Memory B cell (primary cell): ENCODE data around the gene PRKAR1B.

Experiments used
- ATAC-seq: fragments of 150-1000 bp; cut with Tn5 transposase; 2 replicates; pipeline ENCODE4 v1.10.0; 2021; ENCODE audit warnings: low read depth, mild to moderate bottlenecking, moderate library complexity
- DNase-seq, 2 donors: peaks; one replicate each; pipeline ENCODE4 v3.0.0; 2022; ENCODE audit warnings: low spot score in 2 of 2
- H3K27ac Mint-ChIP-seq: one replicate; pipeline ENCODE4 v1.8.0; 2022; ENCODE audit warnings: mild to moderate bottlenecking, moderate library complexity, mixed read lengths
- H3K27me3 Mint-ChIP-seq: one replicate; pipeline ENCODE4 v1.8.0; 2022; ENCODE audit warnings: mixed read lengths
- H3K36me3 Mint-ChIP-seq: one replicate; pipeline ENCODE4 v1.8.0; 2022; ENCODE audit warnings: mild to moderate bottlenecking, mixed read lengths
- H3K4me1 Mint-ChIP-seq: one replicate; pipeline ENCODE4 v1.8.0; 2022; ENCODE audit warnings: mixed read lengths
- H3K4me3 Mint-ChIP-seq: one replicate; pipeline ENCODE4 v1.8.0; 2022; ENCODE audit warnings: mild to moderate bottlenecking, moderate library complexity, mixed read lengths
- H3K9me3 Mint-ChIP-seq: one replicate; pipeline ENCODE4 v1.8.0; 2022; ENCODE audit warnings: mixed read lengths

Gene PRKAR1B

GRCh38 chr7:691361-692045, 35.6 kb downstream of the PRKAR1B start:
- ATAC-seq, result no peak
- Mint-ChIP-seq H3K4me3 (no peak overlapping the region), H3K27me3 (no peaks in the 10 kb centered on the region), H3K9me3 (peaks cover 14% of the 10 kb centered on the region), H3K36me3 (peaks cover 33% of the 10 kb centered on the region), H3K4me1 (no peaks in the 10 kb centered on the region), H3K27ac (no peak overlapping the region)
- no peak for DNase-seq

DNA sequence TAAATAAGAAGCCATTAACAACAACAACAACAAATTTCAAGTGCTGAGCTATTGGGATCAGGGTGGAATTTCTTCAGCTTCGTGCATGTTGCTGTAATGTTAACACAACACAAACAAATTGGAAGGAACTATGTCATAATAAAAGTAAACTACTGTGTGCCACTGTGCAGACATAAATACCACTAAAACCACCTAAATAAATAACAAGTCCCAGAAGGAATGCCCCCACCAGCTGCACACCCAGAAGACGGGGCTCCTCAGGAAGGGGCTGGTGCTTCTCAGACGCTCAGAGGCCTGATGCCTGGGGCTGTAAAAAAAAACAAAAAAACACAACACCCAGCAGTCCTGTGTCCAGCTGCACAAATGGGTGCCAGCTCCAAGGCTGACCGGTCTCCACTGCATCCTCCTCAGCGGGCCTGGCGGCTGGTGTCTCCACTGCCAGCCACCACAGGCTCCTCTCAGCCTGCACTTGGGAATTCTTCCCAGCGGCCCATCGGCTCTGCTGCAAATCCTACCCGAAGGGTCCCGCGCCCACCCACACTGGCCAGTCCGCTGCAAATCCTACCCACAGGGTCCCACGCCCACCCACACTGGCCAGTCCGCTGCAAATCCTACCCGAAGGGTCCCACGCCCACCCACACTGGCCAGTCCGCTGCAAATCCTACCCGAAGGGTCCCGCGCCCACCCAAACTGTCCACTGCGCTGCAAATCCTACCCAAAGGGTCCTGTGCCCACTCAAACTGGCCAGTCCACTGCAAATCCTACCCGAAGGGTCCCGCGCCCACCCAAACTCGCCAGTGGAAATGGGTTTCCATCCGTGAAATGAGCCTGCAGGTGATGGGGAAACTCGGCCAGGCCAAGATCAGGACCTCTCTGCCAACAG, 36.4 kb downstream of the PRKAR1B start:
- DNase-seq (no peak), ATAC-seq (no peak)
- peaks cover 15% of the 10 kb centered on the region for H3K9me3 Mint-ChIP-seq
- no peak overlapping the region for H3K4me3 Mint-ChIP-seq
- H3K4me1 Mint-ChIP-seq, result no peaks in the 10 kb centered on the region
- H3K27ac Mint-ChIP-seq, result no peak overlapping the region
- no peaks in the 10 kb centered on the region for H3K27me3 Mint-ChIP-seq
- peaks cover 35% of the 10 kb centered on the region for H3K36me3 Mint-ChIP-seq

DNA sequence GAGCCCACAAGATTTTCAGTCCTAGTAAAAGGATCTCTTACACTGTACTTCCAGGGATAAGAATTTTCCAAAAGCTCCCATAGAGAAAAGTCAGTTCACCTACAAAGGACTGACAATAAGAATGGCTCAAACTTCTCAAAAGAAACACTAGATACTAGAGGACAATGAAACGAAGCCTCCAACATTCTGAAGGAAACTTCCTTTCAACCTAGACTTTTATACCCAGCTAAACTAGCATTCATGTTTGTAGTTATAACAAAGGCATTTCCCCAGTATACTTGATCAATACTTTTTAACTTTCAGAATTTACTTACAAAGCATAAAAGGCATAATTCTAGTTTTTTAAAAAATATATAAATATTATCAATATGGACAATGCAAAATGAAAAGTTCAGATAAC, 41.5 kb downstream of the PRKAR1B start:
- H3K4me3 Mint-ChIP-seq, result no peak overlapping the region
- DNase-seq (no peak), ATAC-seq (no peak)
- H3K4me1 Mint-ChIP-seq, result no peaks in the 10 kb centered on the region
- H3K27me3 Mint-ChIP-seq, result no peaks in the 10 kb centered on the region
- H3K9me3 Mint-ChIP-seq, result peaks cover 14% of the 10 kb centered on the region
- H3K36me3 Mint-ChIP-seq, result peaks cover 33% of the 10 kb centered on the region
- no peak overlapping the region for H3K27ac Mint-ChIP-seq

GRCh38 chr7:684416-684815, 42.7 kb downstream of the PRKAR1B start:
- Mint-ChIP-seq H3K9me3 (peaks cover 14% of the 10 kb centered on the region), H3K27me3 (no peaks in the 10 kb centered on the region), H3K4me3 (no peak overlapping the region), H3K36me3 (peaks cover 39% of the 10 kb centered on the region), H3K4me1 (no peaks in the 10 kb centered on the region), H3K27ac (no peak overlapping the region)
- ATAC-seq, result no peak
- no peak for DNase-seq

DNA sequence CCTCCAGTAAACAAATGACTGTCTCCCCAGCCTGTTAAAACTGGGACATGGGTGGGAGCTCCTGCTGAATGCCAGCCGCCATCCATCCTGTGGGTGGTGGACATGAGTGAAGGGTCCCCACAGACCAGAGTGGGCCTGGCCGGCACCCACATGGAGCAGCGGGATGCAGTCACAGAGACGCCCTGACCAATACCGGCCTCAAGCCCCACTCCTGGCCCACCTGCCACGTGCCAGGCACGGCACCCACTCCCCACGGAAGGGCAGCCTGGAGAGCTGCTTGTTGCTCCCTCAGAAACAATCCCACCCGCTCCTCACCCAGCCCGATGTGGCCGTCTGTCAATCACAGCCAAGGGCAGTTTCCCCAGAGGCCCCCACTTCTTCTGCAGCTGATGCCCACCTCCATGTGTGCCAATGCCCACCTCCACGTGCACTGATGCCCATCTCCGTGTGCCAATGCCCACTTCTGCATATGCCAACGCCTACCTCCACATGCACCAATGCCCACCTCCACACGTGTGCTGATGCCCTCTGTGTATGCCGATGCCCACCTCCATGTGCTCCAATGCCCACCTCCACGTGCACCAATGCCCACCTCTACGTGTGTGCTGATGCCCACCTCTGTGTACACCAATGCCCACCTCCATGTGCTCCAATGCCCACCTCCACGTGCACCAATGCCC, 43.4 kb downstream of the PRKAR1B start:
- H3K27ac Mint-ChIP-seq, result no peak overlapping the region
- H3K36me3 Mint-ChIP-seq, result peaks cover 41% of the 10 kb centered on the region
- H3K4me1 Mint-ChIP-seq, result no peaks in the 10 kb centered on the region
- H3K4me3 Mint-ChIP-seq, result no peak overlapping the region
- no peak for ATAC-seq
- H3K27me3 Mint-ChIP-seq, result no peaks in the 10 kb centered on the region
- peaks cover 14% of the 10 kb centered on the region for H3K9me3 Mint-ChIP-seq
- no peak for DNase-seq

DNA sequence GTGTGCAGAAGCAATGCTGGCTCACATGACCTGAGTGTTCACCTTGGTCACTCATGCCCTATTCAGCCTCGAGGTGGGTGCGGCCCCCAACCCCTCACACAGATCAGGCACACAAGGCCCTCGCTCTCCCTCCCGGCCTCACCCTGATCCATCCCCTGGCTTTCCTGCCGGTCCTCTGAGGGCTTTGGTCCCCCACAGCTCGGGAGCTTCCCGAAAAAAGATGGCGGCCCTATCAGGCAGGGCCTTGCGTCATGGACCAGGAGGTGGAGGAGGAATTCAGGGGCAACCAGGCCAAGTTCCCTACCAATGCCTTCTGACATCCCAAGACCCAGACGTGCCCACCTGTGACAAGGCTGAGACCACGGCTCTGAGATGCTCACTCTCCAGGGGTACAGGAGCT, 44.3 kb downstream of the PRKAR1B start:
- DNase-seq (no peak), ATAC-seq (no peak)
- no peak overlapping the region for H3K4me3 Mint-ChIP-seq
- peaks cover 40% of the 10 kb centered on the region for H3K36me3 Mint-ChIP-seq
- H3K4me1 Mint-ChIP-seq, result no peaks in the 10 kb centered on the region
- no peaks in the 10 kb centered on the region for H3K27me3 Mint-ChIP-seq
- H3K9me3 Mint-ChIP-seq, result peaks cover 11% of the 10 kb centered on the region
- H3K27ac Mint-ChIP-seq, result no peak overlapping the region

DNA sequence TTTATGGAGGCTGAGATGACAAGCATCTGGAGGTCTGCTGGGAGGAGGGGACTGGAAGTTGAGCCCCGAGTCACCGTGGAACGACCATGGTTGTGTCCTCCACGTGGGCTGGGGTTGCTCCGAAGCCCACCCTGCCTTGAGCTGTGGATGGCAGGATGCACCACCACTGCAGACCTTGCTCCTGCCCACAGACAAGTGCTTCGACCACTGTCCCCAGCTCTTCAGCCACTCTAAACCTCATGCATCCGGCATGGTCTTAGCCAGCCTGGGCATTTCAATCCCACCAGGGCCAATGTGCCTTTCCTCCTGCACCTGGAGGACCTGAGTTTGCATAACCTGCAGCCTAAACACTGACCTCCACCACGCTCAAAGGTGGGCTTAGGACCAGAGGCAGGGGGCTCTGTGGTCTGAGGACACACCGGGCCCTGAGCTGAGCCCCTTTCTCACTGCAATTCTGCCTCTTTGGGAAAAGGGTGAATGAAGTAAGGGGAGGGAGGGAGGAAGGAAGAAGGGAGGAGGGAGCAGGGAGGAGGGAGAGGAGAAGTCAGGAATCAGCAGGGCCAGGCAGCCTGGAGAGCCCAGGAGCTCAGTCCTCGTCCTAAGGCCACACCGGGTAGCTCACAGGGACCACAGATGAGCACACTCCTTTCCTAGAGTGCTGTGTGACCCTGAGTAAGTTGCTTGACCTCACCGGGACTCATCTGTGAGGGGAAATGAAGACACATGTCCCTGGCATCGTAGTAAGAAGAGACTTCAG, 45.4 kb downstream of the PRKAR1B start:
- peaks cover 36% of the 10 kb centered on the region for H3K36me3 Mint-ChIP-seq
- no peak overlapping the region for H3K27ac Mint-ChIP-seq
- no peak for DNase-seq
- H3K4me3 Mint-ChIP-seq, result no peak overlapping the region
- H3K4me1 Mint-ChIP-seq, result no peaks in the 10 kb centered on the region
- no peak for ATAC-seq
- H3K27me3 Mint-ChIP-seq, result no peaks in the 10 kb centered on the region
- peaks cover 5% of the 10 kb centered on the region for H3K9me3 Mint-ChIP-seq

DNA sequence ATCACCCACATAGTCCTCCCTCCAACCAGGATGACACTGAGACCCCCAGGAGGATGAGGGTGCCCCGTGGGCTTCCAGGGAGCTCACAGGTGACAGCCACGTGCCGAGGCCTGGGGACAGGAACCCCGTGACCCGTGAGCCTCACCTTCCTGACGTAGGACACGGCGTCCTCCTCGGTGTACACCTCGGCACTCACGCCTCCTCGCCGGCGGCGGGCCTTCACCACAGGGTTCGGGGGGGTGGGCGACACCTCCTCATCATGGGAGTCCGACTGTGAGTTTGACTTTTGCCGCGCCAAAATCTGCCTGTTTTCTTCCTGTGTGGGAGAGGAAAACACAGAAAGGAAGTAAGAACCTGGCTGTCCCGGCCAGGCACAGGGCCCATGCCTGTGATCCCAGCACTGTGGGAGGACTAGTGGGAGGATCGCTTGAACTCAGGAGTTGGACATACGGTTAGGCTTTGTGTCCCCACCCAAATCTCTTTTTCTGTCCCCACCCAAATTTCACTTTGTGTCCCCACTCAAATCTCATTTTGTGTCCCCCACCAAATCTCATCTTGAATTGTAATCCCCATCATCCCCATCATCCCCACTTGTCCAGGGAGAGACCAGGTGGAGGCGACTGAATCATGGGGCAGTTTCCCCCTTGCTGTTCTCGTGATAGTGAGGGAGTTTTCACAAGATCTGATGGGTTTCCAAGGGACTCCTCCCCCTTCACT, 46.5 kb downstream of the PRKAR1B start:
- H3K27ac Mint-ChIP-seq, result no peak overlapping the region
- peaks cover 32% of the 10 kb centered on the region for H3K36me3 Mint-ChIP-seq
- ATAC-seq, result no peak
- H3K9me3 Mint-ChIP-seq, result peaks cover 2% of the 10 kb centered on the region
- no peak overlapping the region for H3K4me3 Mint-ChIP-seq
- no peak for DNase-seq
- no peaks in the 10 kb centered on the region for H3K27me3 Mint-ChIP-seq
- no peaks in the 10 kb centered on the region for H3K4me1 Mint-ChIP-seq

DNA sequence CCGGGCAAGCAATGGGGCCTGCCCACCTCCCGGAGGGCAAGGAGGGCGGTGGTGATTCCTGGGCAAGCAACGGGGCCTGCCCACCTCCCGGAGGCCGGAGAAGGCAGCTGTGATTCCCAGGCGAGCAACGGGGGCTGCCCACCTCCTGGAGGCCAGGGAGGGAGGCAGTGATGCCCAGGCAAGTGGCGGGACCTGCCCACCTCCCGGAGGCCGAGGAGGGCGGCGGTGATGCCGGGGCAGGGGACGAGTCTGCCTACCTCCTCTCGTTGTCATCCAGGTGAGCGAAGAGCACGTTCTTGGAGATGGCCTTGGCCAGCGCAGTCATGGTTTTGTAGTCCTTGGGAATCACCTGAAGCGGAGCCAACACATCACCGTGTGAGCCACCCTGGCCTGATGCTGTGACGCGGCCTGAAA, 50.1 kb downstream of the PRKAR1B start:
- ATAC-seq, result no peak
- H3K4me3 Mint-ChIP-seq, result no peak overlapping the region
- H3K9me3 Mint-ChIP-seq, result no peaks in the 10 kb centered on the region
- no peak overlapping the region for H3K27ac Mint-ChIP-seq
- no peak for DNase-seq
- H3K4me1 Mint-ChIP-seq, result no peaks in the 10 kb centered on the region
- H3K36me3 Mint-ChIP-seq, result peaks cover 34% of the 10 kb centered on the region
- H3K27me3 Mint-ChIP-seq, result no peaks in the 10 kb centered on the region

- Mint-ChIP-seq H3K27me3 (no peaks in the 10 kb centered on the region), H3K36me3 (peaks cover 36% of the 10 kb centered on the region), H3K27ac (no peak overlapping the region)
Measured at GRCh38 chr7:676246-676971, 50.7 kb downstream of the PRKAR1B start.

DNA sequence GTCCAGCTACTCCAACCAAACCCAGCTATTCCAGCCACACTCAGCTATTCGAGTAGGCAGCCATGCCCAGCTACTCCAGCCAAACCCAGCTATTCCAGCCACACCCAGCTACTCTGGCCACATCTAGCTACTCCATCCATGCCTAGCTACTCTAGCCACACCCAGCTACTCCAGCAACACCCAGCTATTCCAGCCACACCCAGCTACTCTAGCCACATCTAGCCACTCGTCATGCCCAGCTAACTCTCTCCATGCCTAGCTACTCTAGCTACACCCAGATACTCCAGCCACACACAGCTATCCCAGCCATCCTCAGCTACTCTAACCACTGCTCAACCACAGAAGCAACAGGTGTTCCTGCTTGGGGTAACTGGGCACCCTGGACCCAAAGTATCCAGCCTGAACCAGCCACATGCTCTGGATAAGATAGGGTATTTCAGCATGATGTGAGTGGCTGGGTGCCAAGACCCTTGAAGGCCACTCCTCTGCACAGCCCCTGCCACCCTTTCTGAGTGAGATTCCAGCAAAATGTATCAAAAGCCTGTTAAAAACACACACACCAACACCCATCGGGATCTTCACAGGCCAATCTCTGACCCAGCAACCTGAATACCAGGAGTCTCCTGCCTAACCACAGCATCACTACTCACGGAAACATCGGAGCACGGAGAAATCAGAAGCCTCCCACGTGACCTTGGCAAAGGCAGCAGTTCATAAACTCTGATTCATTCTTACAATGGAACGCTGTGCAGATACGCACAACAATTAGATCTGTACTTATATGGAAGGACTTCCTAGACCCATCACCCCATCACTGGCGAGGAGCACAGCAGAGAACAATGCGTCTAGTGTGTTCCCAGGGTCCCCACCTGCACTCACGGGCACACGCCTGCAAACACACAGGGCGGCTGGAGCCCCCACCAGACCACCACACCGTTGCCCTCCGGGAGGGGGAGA, 52.3 kb downstream of the PRKAR1B start:
- H3K4me1 Mint-ChIP-seq, result no peaks in the 10 kb centered on the region
- no peak overlapping the region for H3K27ac Mint-ChIP-seq
- no peaks in the 10 kb centered on the region for H3K27me3 Mint-ChIP-seq
- peaks cover 28% of the 10 kb centered on the region for H3K36me3 Mint-ChIP-seq
- ATAC-seq (no peak), DNase-seq (no peak)
- H3K4me3 Mint-ChIP-seq, result no peak overlapping the region
- H3K9me3 Mint-ChIP-seq, result no peaks in the 10 kb centered on the region

More at GRCh38 chr7:676246-676971, 50.7 kb downstream of the PRKAR1B start:
- Mint-ChIP-seq H3K9me3 (no peaks in the 10 kb centered on the region), H3K4me1 (no peaks in the 10 kb centered on the region), H3K4me3 (no peak overlapping the region)
- ATAC-seq (no peak), DNase-seq (no peak)
